ENCODE data around the gene DOCK4. TPM values are rescaled to one million over a fixed set of nuclear protein-coding genes. Genes with fewer than 3 reads are reported as not detected.

Gene DOCK4
- total RNA-seq = 43.0 to 102 TPM (median 48.8 TPM) in 3 replicates
- long read RNA-seq, partial matches to known transcripts = 9 of 19 reads
- long read RNA-seq, other reads (novel, unspliced or antisense) = 8 of 19 reads

GRCh38 chr7:112206238-112206990, at the start of gene DOCK4, which contains the start of gene ZNF277:
TSS of gene DOCK4 (minus strand) at chr7:112206399. CDS start at chr7:112206138, 261 bp downstream.
TSS of gene ZNF277 (plus strand) at chr7:112206695. CDS start at chr7:112206717, 22 bp downstream.
- H3K36me3 Mint-ChIP-seq (ENCODE audit: low read depth) = no peaks in the 10 kb centered on the region
- TF ChIP-seq CTCF (IDR thresholded peaks at IDR 0.05) = peak; percentile 22
- no peaks in the 10 kb centered on the region for H3K9me3 Mint-ChIP-seq (ENCODE audit: low read depth)
- DNase-seq (ENCODE audit: low spot score) = peak; percentile 99
- H3K4me1 Mint-ChIP-seq (ENCODE audit: low read depth) = peaks cover 47% of the 10 kb centered on the region
- H3K4me3 Mint-ChIP-seq (ENCODE audit: unreplicated experiment) = peak within 1 kb of the TSS; percentile 98
- H3K27ac Mint-ChIP-seq (ENCODE audit: unreplicated experiment) = peak within 1 kb of the TSS; percentile 94
- no peaks in the 10 kb centered on the region for H3K27me3 Mint-ChIP-seq (ENCODE audit: low read depth)

- Mint-ChIP-seq H3K4me1 (ENCODE audit: low read depth) (peaks cover 29% of the 10 kb centered on the region), H3K9me3 (ENCODE audit: low read depth) (no peaks in the 10 kb centered on the region), H3K36me3 (ENCODE audit: low read depth) (peaks cover 2% of the 10 kb centered on the region), H3K4me3 (ENCODE audit: unreplicated experiment) (no peak overlapping the region), H3K27ac (ENCODE audit: unreplicated experiment) (no peak overlapping the region), H3K27me3 (ENCODE audit: low read depth) (no peaks in the 10 kb centered on the region)
- no peak for DNase-seq (ENCODE audit: low spot score)
- TF ChIP-seq CTCF (IDR thresholded peaks at IDR 0.05) = no peak
Observed at GRCh38 chr7:112255388-112255720, 49.2 kb upstream of the DOCK4 start.

GRCh38 chr7:112254709-112255387, 48.6 kb upstream of the DOCK4 start:
- no peak for DNase-seq (ENCODE audit: low spot score)
- Mint-ChIP-seq H3K4me3 (ENCODE audit: unreplicated experiment) (no peak overlapping the region), H3K27ac (ENCODE audit: unreplicated experiment) (no peak overlapping the region), H3K27me3 (ENCODE audit: low read depth) (no peaks in the 10 kb centered on the region), H3K4me1 (ENCODE audit: low read depth) (peaks cover 29% of the 10 kb centered on the region), H3K9me3 (ENCODE audit: low read depth) (no peaks in the 10 kb centered on the region), H3K36me3 (ENCODE audit: low read depth) (peaks cover 2% of the 10 kb centered on the region)
- TF ChIP-seq CTCF (IDR thresholded peaks at IDR 0.05) = no peak

- peaks cover 2% of the 10 kb centered on the region for H3K36me3 Mint-ChIP-seq (ENCODE audit: low read depth)
Observed at GRCh38 chr7:112254156-112254555, 48.0 kb upstream of the DOCK4 start.

More at GRCh38 chr7:112254156-112254555, 48.0 kb upstream of the DOCK4 start:
- TF ChIP-seq CTCF (IDR thresholded peaks at IDR 0.05) = no peak
- peaks cover 29% of the 10 kb centered on the region for H3K4me1 Mint-ChIP-seq (ENCODE audit: low read depth)
- DNase-seq (ENCODE audit: low spot score) = no peak
- H3K27ac Mint-ChIP-seq (ENCODE audit: unreplicated experiment) = no peak overlapping the region
- H3K9me3 Mint-ChIP-seq (ENCODE audit: low read depth) = no peaks in the 10 kb centered on the region
- no peak overlapping the region for H3K4me3 Mint-ChIP-seq (ENCODE audit: unreplicated experiment)
- H3K27me3 Mint-ChIP-seq (ENCODE audit: low read depth) = no peaks in the 10 kb centered on the region
